HK-2 (cell line): ENCODE data around the gene INO80C.

Source experiments
- DNase-seq: peaks from one replicate; pipeline ENCODE4 v3.0.0-alpha.2; 2018; ENCODE audit not compliant: unreplicated experiment

The INO80C gene, protein sequence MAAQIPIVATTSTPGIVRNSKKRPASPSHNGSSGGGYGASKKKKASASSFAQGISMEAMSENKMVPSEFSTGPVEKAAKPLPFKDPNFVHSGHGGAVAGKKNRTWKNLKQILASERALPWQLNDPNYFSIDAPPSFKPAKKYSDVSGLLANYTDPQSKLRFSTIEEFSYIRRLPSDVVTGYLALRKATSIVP

GRCh38 chr18:35497370-35498197 lies at the start of gene INO80C:
Gene INO80C (minus strand): TSS chr18:35497960. CDS start chr18:35497874, 86 bp downstream.
- DNase-seq: peak; percentile 83

- no peak for DNase-seq
These were observed 49.3 kb upstream of the INO80C start for GRCh38 chr18:35547008-35547605.

GRCh38 chr18:35542356-35542755 lies 44.6 kb upstream of the INO80C start:
- DNase-seq: no peak

DNA sequence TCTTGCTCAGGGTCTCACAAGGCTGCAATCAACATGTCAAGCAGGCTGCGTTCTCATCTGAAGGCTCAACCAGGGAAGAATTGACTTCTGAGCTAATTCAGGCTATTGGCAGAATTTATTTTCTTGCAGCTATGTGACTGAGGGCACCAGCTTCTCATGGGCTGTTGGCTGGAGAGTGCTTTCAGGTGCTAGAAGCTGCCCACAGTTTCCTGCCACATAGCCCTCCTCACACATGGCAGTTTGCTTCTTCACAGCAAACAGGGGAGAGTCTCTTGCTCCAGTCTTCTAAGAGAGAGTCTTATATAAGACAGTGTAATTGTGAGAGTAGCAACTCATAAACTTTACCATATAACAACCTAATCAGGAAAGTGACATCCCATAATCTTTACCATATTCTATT lies 37.5 kb upstream of the INO80C start:
- no peak for DNase-seq

GRCh38 chr18:35533916-35534405 lies 36.2 kb upstream of the INO80C start:
- DNase-seq: no peak

- no peak for DNase-seq
These were observed 31.1 kb upstream of the INO80C start for GRCh38 chr18:35528749-35529274.

GRCh38 chr18:35526495-35527059 lies 28.8 kb upstream of the INO80C start:
- DNase-seq: no peak

GRCh38 chr18:35525795-35526494 lies 28.2 kb upstream of the INO80C start:
- no peak for DNase-seq

DNA sequence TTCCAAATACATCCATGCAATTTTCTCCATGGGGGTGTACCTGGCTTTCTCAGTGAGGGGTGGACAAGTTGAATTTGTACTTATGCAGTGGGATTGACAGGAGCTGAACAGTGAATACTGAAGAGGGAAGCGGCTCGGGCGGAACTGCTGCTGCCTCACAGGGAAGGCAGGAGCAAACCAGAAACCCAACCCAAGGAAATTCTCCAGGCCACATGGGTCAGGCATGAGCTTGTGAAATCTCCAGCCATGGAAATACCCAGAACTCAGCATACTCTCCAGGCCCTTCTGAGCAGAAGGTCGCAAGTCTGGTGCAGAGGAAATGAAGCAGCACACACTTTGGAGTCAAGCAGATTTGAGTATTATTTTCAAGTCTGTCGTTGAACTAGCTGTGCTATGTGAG lies 26.5 kb upstream of the INO80C start:
- DNase-seq: no peak

DNA sequence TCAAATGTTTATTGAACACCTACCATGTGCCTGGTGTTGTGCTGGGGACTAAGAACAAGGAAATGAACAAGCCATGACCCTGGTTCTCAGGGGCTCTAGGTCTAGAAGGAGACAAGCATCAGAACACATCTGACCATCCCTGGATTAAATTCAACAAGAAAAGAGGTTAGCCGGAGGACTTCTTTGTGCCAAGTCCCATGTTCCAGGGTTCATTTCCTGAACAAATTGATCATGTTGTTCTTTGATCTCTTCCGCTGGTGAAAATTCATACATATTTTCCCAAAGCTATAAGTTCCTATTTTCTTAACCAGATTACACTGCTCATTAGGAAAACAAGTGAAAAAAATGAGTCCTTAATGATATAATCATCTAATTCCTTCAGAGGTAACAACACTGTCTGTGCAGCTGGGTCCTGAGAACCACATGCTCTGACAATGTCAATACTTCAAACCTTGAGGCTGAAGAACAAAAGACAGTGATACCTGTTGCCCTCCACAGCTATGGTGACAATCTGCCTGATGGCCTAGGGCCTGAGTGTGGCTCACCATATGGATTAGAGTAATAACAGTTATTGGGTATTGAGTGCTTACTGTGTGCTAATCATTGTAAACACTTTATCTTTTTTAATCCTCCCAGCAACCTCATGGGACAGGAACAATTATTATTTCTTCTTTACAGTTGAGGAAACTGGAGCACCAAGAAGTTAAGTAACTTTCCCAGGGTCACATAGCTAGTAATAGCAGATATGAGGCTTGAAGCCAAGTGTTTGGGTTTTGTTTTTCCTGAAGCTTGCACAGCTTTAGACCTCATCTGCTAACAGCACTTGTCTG lies 24.6 kb upstream of the INO80C start:
- DNase-seq: no peak

GRCh38 chr18:35521133-35521532 lies 23.4 kb upstream of the INO80C start:
- no peak for DNase-seq

- DNase-seq: no peak
These were observed 21.6 kb upstream of the INO80C start for GRCh38 chr18:35519148-35519899.

- DNase-seq: no peak
These were observed 20.0 kb upstream of the INO80C start for GRCh38 chr18:35517715-35518114.

- no peak for DNase-seq
These were observed 19.0 kb upstream of the INO80C start for GRCh38 chr18:35516789-35517188.

- DNase-seq: no peak
These were observed 18.6 kb upstream of the INO80C start for GRCh38 chr18:35516351-35516750.

DNA sequence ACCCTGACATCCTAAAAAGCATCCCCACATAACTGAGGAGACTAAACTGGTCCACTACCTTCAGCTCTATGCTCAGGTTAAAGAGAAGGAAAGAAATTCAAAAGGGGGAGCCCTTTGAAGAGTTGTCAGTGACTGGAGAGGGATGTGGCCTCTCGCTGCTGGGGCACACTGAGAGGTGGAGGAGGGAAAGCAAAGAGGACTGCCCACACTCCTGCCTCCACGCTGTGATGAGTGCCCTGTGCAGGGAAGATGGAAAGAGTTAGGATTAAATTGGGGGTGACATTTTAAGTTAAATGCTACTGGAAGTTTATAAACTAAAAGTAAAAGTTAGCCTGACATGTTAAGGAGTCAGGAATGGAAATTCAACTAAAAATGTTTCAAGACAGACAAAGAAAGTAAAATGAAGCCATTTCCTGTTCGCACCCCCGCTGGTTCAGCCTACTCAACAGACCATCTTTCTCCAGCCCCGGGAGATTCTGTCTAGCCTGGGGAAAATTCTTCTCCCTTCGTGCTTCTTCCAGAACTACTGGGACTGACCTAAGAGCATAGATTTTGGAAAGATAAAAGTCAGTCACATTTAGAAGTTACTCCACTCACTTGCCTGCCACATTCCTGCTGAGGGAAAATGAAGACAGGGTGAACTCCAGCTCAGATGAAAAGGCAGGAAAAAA lies 17.8 kb upstream of the INO80C start:
- no peak for DNase-seq

DNA sequence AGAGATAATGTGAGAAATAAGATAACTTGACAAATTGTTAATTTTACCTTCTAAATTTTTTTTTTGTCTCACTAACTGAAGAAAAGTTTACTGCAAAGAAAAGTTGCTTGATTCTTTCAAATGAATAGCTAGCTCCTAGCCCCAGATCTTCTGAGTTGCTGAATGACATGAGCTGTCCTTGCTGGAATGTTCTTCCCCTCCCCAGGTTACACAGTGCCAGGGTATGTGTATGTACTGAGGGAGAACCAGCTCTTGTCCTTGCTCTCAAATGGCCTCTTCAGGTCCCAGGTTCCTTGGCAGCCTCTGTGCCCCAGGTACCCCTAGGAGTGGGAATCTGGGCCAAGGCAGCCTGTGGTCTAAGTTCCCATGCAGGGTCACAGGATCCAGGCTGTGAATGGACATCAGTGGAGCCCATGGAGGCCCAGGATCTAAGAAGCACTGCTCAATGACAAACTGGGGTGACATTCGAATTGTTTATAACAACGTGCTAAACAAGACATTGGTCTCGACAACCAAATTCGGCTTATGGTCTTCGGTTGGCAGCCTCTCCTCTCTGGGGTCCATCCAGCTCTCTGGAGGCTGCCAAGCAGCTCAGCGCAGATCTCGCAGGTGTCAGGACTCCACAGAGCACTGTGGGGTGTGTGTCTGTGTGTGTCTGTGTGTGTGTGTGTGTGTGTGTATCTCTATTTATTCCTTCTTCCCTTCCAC lies 17.1 kb upstream of the INO80C start:
- no peak for DNase-seq

DNA sequence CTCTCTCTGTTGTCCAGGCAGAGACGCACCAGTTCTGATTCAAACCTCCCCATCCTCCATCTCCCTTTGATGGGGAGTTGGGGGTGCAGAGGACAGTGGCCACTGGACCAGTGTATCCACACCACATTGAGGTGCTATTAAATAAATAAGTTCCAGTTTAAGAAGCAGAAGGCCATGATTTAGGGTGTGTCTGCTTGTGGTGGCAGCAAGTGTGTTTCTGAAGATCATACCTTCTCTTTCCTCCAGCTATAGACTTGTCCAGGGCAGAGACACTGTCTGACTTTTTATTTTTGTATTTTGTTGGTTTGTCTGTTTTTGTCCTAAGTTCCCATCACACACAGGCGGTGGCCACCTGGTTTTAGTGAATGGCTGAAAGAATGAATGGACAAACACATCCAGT lies 16.5 kb upstream of the INO80C start:
- DNase-seq: no peak
